Measurements from ENCODE around the gene F8.

- TF ChIP-seq CTCF (conservative IDR thresholded peaks at IDR 0.05 in 1 of 2, IDR thresholded peaks at IDR 0.05 in 1 of 2; ENCODE audit: low read depth in 1 of 2, low read length in 2 of 2) (no peak), EZH2 (IDR thresholded peaks at IDR 0.05; ENCODE audit: low read length, missing control alignments) (no peak)
These were observed 32.0 kb downstream of the F8 start for GRCh38 chrX:154990496-154990895.
